Hematopoietic multipotent progenitor cell (in vitro differentiated cells): ENCODE data around the gene ATAT1. TPM values are rescaled to one million over a fixed set of nuclear protein-coding genes. Genes with fewer than 3 reads are reported as not detected.

Experiments used
- small RNA-seq: library from RNA; depleted of rRNA; stranded (forward); fragments of <200 nt; gene quantifications from one replicate; pipeline ENCODE3, GENCODE V24; 2012
- total RNA-seq: library from RNA; depleted of rRNA; stranded (reverse); fragments of >200 nt; gene quantifications from one replicate; pipeline ENCODE4 v1.2.3, GENCODE V29; 2012

The ATAT1 gene
- total RNA-seq, 1 donor = 11.0 TPM

Small RNA genes lying within 50 kb of the gene (small RNA-seq; reads per million reads assigned to genes)
- 0.34 reads per million for gene MIR877

Other genes starting within 250 kb of the ATAT1 start
- 1,118 TPM for gene HLA-E, start 137.4 kb upstream of the ATAT1 start, total RNA-seq
- gene GNL1, start 70.4 kb upstream of the ATAT1 start, total RNA-seq = 46.6 TPM
- gene PRR3, start 69.6 kb upstream of the ATAT1 start, total RNA-seq = 14.5 TPM
- 40.7 TPM for gene ABCF1, start 55.4 kb upstream of the ATAT1 start, total RNA-seq
- 71.9 TPM for gene PPP1R10, start 9.6 kb upstream of the ATAT1 start, total RNA-seq
- 81.1 TPM for gene MRPS18B, start 9.0 kb upstream of the ATAT1 start, total RNA-seq
- gene C6orf136, start 20.3 kb downstream of the ATAT1 start, total RNA-seq = 12.9 TPM
- gene DHX16, start 46.1 kb downstream of the ATAT1 start, total RNA-seq = 42.3 TPM
- gene PPP1R18, start 59.8 kb downstream of the ATAT1 start, total RNA-seq = 53.3 TPM
- gene NRM, start 64.1 kb downstream of the ATAT1 start, total RNA-seq = 9.4 TPM
- 14.0 TPM for gene MDC1, start 90.4 kb downstream of the ATAT1 start, total RNA-seq
- gene TUBB, start 93.5 kb downstream of the ATAT1 start, total RNA-seq = 446 TPM
- gene FLOT1, start 115.8 kb downstream of the ATAT1 start, total RNA-seq = 50.6 TPM
- gene IER3, start 117.7 kb downstream of the ATAT1 start, total RNA-seq = 4.3 TPM